Body of pancreas (tissue), 4 donors: ENCODE results near the gene MEIS2. TPM values are rescaled to one million over a fixed set of nuclear protein-coding genes. Genes with fewer than 3 reads are reported as not detected.
A peak's percentile ranks its signal among the peaks of the same experiment; 100 is the strongest.

ENCODE experiments used
- ATAC-seq: fragments of 150-250 bp; one replicate; pipeline ENCODE4 v1.9.1; 2016
- DNase-seq, 4 donors: peaks; one replicate each; pipeline ENCODE4 v3.0.0-alpha.2; 2019
- H3K27ac ChIP-seq, 4 donors: fragments of 200-600 bp; sonication (generic); 1 replicate in 3 of 4; 2 replicates in 1 of 4; pipeline versions ENCODE4 v1.5.1 to v1.6.1; 2016 to 2019; ENCODE audit warnings: mild to moderate bottlenecking in 1 of 4, mixed read lengths in 1 of 4, moderate library complexity in 1 of 4
- H3K27me3 ChIP-seq, 2 donors: fragments of 200-600 bp; sonication (generic); one replicate each; pipeline ENCODE4 v1.6.0; 2016; ENCODE audit warnings: mild to moderate bottlenecking in 1 of 2
- H3K36me3 ChIP-seq, 2 donors: fragments of 200-600 bp; sonication (generic); replicated peaks in 1 of 2; 2 replicates each; pipeline ENCODE4 v1.5.1; 2016; ENCODE audit warnings: low read depth in 2 of 2; ENCODE audit not compliant: insufficient read depth in 1 of 2
- H3K4me1 ChIP-seq: fragments of 200-600 bp; sonication (generic); one replicate; pipeline ENCODE4 v1.6.0; 2016
- H3K4me3 ChIP-seq, 2 donors: fragments of 200-600 bp; sonication (generic); 1 replicate in 1 of 2; 2 replicates in 1 of 2; pipeline ENCODE4 v1.5.1; 2016 to 2019
- H3K9me3 ChIP-seq, 3 donors: fragments of 200-600 bp; sonication (generic); 1 replicate in 2 of 3; 2 replicates in 1 of 3; pipeline ENCODE4 v1.5.1; 2016
- POLR2A ChIP-seq, 3 donors: fragments of 450-650 bp; IDR thresholded peaks; one replicate each; pipeline ENCODE4 v1.6.1; 2016; ENCODE audit warnings: antibody characterized with exemption in 3 of 3, mild to moderate bottlenecking in 2 of 3
- WGBS, 2 donors: methylation state at CpG; one replicate each; pipeline ENCODE4 v1.1.5; 2017; 5-methylcytosine and 5-hydroxymethylcytosine counted together
- intact Hi-C: fragments of 100-400 bp; cut with DNase I; formaldehyde crosslinking; loops from one replicate; pipeline ENCODE4 v1.15.1; 2023
- total RNA-seq, 2 donors: library from RNA; depleted of rRNA; stranded (reverse); fragments of >200 nt; gene quantifications; one replicate each; pipeline ENCODE4 v1.1.0, GENCODE V29; 2016
- TF ChIP-seq, protein P1 (sequence below), 7 experiments: fragments of 450-650 bp in 4 of 7; fragments of 200-600 bp in 3 of 7; sonication (generic) in 3 of 7; IDR thresholded peaks; one replicate each; pipeline ENCODE4 v1.5.1; 2016 to 2019; ENCODE audit warnings: antibody characterized with exemption in 7 of 7

Gene MEIS2
- total RNA-seq, 2 donors from 2014 or later: 11.9 to 86.0 TPM

GRCh38 chr15:37083610-37084009, 16.7 kb downstream of the MEIS2 start:
- WGBS, 2 donors: 59 to 63% methylated on average over 6 of the region's 6 CpGs
- DNase-seq (no peak), ATAC-seq (no peak)
- no peak overlapping the region for H3K27ac ChIP-seq
- peaks cover 0 to 2% of the 10 kb centered on the region in 2 donors for H3K36me3 ChIP-seq
- intact Hi-C loops: no loop called here
- no peaks in the 10 kb centered on the region for H3K27me3 ChIP-seq
- no peaks in the 10 kb centered on the region for H3K9me3 ChIP-seq
- TF ChIP-seq, protein P1, sequence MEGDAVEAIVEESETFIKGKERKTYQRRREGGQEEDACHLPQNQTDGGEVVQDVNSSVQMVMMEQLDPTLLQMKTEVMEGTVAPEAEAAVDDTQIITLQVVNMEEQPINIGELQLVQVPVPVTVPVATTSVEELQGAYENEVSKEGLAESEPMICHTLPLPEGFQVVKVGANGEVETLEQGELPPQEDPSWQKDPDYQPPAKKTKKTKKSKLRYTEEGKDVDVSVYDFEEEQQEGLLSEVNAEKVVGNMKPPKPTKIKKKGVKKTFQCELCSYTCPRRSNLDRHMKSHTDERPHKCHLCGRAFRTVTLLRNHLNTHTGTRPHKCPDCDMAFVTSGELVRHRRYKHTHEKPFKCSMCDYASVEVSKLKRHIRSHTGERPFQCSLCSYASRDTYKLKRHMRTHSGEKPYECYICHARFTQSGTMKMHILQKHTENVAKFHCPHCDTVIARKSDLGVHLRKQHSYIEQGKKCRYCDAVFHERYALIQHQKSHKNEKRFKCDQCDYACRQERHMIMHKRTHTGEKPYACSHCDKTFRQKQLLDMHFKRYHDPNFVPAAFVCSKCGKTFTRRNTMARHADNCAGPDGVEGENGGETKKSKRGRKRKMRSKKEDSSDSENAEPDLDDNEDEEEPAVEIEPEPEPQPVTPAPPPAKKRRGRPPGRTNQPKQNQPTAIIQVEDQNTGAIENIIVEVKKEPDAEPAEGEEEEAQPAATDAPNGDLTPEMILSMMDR (IDR thresholded peaks at IDR 0.05): no peak
- TF ChIP-seq POLR2A (IDR thresholded peaks at IDR 0.05): no peak
- H3K4me1 ChIP-seq: peaks cover 25% of the 10 kb centered on the region
- H3K4me3 ChIP-seq: no peak overlapping the region

DNA sequence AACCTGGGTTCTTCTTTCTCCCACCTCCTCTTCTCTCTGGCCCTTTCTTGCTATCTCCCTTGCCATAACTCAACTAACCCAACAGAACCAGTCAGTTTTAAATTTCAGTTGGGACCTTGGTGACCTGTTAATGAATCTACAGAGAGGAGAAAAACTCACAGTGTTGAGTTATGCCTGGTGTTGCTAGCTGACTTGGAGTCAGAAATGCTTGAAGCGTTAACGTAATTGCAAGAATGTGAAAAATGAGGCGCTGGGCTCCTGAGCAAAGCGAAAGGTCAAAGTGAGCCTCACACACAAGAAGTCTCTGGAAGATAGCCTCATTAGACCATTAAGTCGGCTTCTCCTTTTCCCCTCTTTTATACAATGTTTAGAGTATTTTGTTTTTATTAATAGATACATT, 18.4 kb downstream of the MEIS2 start:
- TF ChIP-seq, protein P1 (IDR thresholded peaks at IDR 0.05): no peak
- TF ChIP-seq POLR2A (IDR thresholded peaks at IDR 0.05): no peak
- 62 to 75% methylated on average over 5 of the region's 5 CpGs for WGBS, 2 donors
- DNase-seq: no peak

GRCh38 chr15:37080261-37080921, 20.0 kb downstream of the MEIS2 start:
- no peak for DNase-seq
- Histone ChIP-seq H3K27me3 (no peaks in the 10 kb centered on the region), H3K36me3 (peaks cover 0 to 2% of the 10 kb centered on the region in 2 donors), H3K4me1 (peaks cover 25% of the 10 kb centered on the region), H3K27ac (peak overlapping the region in 3 of 4 donors; percentile 29 to 65 (median 58)), H3K4me3 (no peak overlapping the region), H3K9me3 (no peaks in the 10 kb centered on the region)
- TF ChIP-seq, protein P1 (IDR thresholded peaks at IDR 0.05): no peak
- no peak for TF ChIP-seq POLR2A (IDR thresholded peaks at IDR 0.05)
- no peak for ATAC-seq
- intact Hi-C loops: no loop called here
- 43 to 50% methylated on average over 5 of the region's 5 CpGs for WGBS, 2 donors

More for the DNA sequence above, 18.4 kb downstream of the MEIS2 start:
- Histone ChIP-seq H3K9me3 (no peaks in the 10 kb centered on the region), H3K4me3 (no peak overlapping the region), H3K36me3 (peaks cover 0 to 2% of the 10 kb centered on the region in 2 donors), H3K4me1 (peaks cover 25% of the 10 kb centered on the region), H3K27me3 (no peaks in the 10 kb centered on the region), H3K27ac (peak overlapping the region in 3 of 4 donors; percentile 58 to 73 (median 65))
- intact Hi-C loops: no loop called here
- ATAC-seq: peak; percentile 69

GRCh38 chr15:37079726-37080125, 20.6 kb downstream of the MEIS2 start:
- ATAC-seq: no peak
- Histone ChIP-seq H3K4me3 (no peak overlapping the region), H3K27ac (peak overlapping the region; percentile 2 to 65 (median 20)), H3K27me3 (no peaks in the 10 kb centered on the region), H3K36me3 (peaks cover 0 to 2% of the 10 kb centered on the region in 2 donors), H3K4me1 (peaks cover 25% of the 10 kb centered on the region), H3K9me3 (no peaks in the 10 kb centered on the region)
- intact Hi-C loops: no loop called here
- DNase-seq: no peak
- WGBS, 2 donors: 41 to 42% methylated on average over 6 of the region's 6 CpGs
- TF ChIP-seq, protein P1 (IDR thresholded peaks at IDR 0.05): no peak
- TF ChIP-seq POLR2A (IDR thresholded peaks at IDR 0.05): no peak

DNA sequence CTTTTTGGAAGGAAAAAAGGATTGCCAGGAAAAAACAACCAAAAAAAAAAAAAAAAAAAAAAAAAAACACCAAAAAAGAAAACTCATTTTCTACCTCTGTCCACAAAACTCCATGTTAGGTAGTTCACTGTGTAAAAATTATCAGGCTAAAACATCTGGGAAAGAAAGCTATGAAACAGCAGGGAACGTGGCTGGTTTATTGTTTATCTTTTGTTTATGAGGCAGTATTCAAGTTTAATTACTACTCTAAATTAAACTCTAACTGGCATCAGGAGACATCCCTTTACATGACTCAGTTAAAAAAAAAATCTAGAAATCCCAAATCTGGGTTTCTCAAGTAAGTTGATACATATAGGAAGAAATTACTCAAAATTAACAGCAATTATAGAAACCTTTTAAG, 21.8 kb downstream of the MEIS2 start:
- TF ChIP-seq, protein P1 (IDR thresholded peaks at IDR 0.05): no peak
- no peak for TF ChIP-seq POLR2A (IDR thresholded peaks at IDR 0.05)
- Histone ChIP-seq H3K4me3 (no peak overlapping the region), H3K36me3 (peaks cover 0 to 2% of the 10 kb centered on the region in 2 donors), H3K27me3 (no peaks in the 10 kb centered on the region), H3K4me1 (peaks cover 22% of the 10 kb centered on the region), H3K9me3 (no peaks in the 10 kb centered on the region), H3K27ac (no peak overlapping the region)
- DNase-seq (no peak), ATAC-seq (no peak)
- intact Hi-C loops: no loop called here
- WGBS, 2 donors: 34 to 54% methylated on average over 1 of the region's 1 CpG
